ENCODE results near the gene ADARB2.

- TF ChIP-seq EZH2phosphoT487 (IDR thresholded peaks at IDR 0.05; ENCODE audit: insufficient read depth, low read depth), result no peak
- TF ChIP-seq EZH2 (IDR thresholded peaks at IDR 0.05; ENCODE audit: insufficient read depth, poor library complexity, severe bottlenecking), result no peak
These were observed 469.8 kb downstream of the ADARB2 start for GRCh38 chr10:1267568-1267967.
